Lung (tissue), 12 donors: ENCODE data around the gene SLC16A3. TPM values are rescaled to one million over a fixed set of nuclear protein-coding genes. Genes with fewer than 3 reads are reported as not detected.

ENCODE experiments used
- ATAC-seq: fragments of 200-7000 bp; cut with Tn5 transposase; one replicate; pipeline ENCODE4 v1.9.1; 2020; ENCODE audit warnings: moderate number of reproducible peaks; ENCODE audit not compliant: insufficient read depth, low FRiP score
- DNase-seq, 3 donors: peaks; one replicate each; pipeline ENCODE4 v3.0.0-alpha.2; 2013 to 2017
- H3K27ac ChIP-seq, 2 donors: one replicate each; pipeline ENCODE4 v1.5.1; 2013; ENCODE audit warnings: mild to moderate bottlenecking in 2 of 2, moderate library complexity in 2 of 2, control low read depth in 1 of 2, inconsistent platforms in 1 of 2, low read depth in 1 of 2, low read length in 1 of 2
- H3K27me3 ChIP-seq, 3 donors: one replicate each; pipeline ENCODE4 v1.5.1; 2013; ENCODE audit warnings: low read length in 2 of 3; ENCODE audit not compliant: control insufficient read depth in 3 of 3, insufficient read depth in 3 of 3
- H3K36me3 ChIP-seq, 4 donors: one replicate each; pipeline ENCODE4 v1.5.1; 2013; ENCODE audit warnings: low read length in 4 of 4, mild to moderate bottlenecking in 1 of 4, moderate library complexity in 1 of 4; ENCODE audit not compliant: control insufficient read depth in 4 of 4, insufficient read depth in 4 of 4
- H3K4me1 ChIP-seq, 5 donors: one replicate each; pipeline ENCODE4 v1.5.1; 2013; ENCODE audit warnings: low read length in 5 of 5, mild to moderate bottlenecking in 2 of 5, moderate library complexity in 1 of 5; ENCODE audit not compliant: control insufficient read depth in 5 of 5, insufficient read depth in 5 of 5
- H3K4me3 ChIP-seq: one replicate; pipeline ENCODE4 v1.5.1; 2013; ENCODE audit warnings: mild to moderate bottlenecking, control low read depth, moderate library complexity
- H3K9ac ChIP-seq, 2 donors: one replicate each; pipeline ENCODE4 v1.5.1; 2013; ENCODE audit warnings: low read length in 2 of 2, control low read depth in 1 of 2; ENCODE audit not compliant: insufficient read depth in 1 of 2
- H3K9me3 ChIP-seq, 4 donors: one replicate each; pipeline ENCODE4 v1.5.1; 2013; ENCODE audit warnings: low read length in 3 of 4, mild to moderate bottlenecking in 1 of 4, moderate library complexity in 1 of 4; ENCODE audit not compliant: control insufficient read depth in 4 of 4, insufficient read depth in 3 of 4
- CTCF ChIP-seq: IDR thresholded peaks from 2 replicates; pipeline ENCODE4 v1.5.1; 2012; ENCODE audit warnings: mild to moderate bottlenecking; ENCODE audit errors: control extremely low read depth, extremely low read depth
- WGBS, 2 donors: extraction: QIAGEN DNeasy Blood & Tissue Kit; methylation state at CpG; one replicate each; pipeline ENCODE4 v1.1.7; 2013; 5-methylcytosine and 5-hydroxymethylcytosine counted together
- polyA plus RNA-seq, 2 donors: library from polyadenylated mRNA; stranded (reverse); fragments of 200-250 nt; gene quantifications; one replicate each; pipeline ENCODE4 v1.2.1, GENCODE V29; 2013
- total RNA-seq, 2 donors: library from RNA; depleted of rRNA in 1 of 2; stranded (reverse); fragments of >200 nt in 1 of 2; gene quantifications; one replicate each; pipeline ENCODE4 v1.2.1, GENCODE V29; 2014 to 2021
- donor health status: control.
- donor health status: control.
- donor health status: Bipolar disorder and iron deficiency.
- donor health status: healthy.
- donor health status: DM: yes; HTN: yes; CAD: no.

SLC16A3 gene
- total and polyA plus RNA-seq, 4 donors: 31.0 to 309 (median 93.4) TPM

- H3K27me3 ChIP-seq: no peaks in the 10 kb centered on the region
- peak; percentile 90 to 93 (median 91) for DNase-seq
- WGBS, 2 donors: 56 to 59% methylated on average over 29 of the region's 29 CpGs
- H3K27ac ChIP-seq: peak overlapping the region in 1 of 2 donors; percentile 70
- H3K9me3 ChIP-seq: no peaks in the 10 kb centered on the region
- no peak overlapping the region for H3K4me3 ChIP-seq
- H3K36me3 ChIP-seq: peaks cover 0 to 65% (median 35%) of the 10 kb centered on the region in 4 donors
- peaks cover 8 to 42% (median 37%) of the 10 kb centered on the region in 5 donors for H3K4me1 ChIP-seq
- no peak for TF ChIP-seq CTCF
- ATAC-seq: no peak
- H3K9ac ChIP-seq: no peak overlapping the region
These were observed 14.3 kb downstream of the SLC16A3 start for GRCh38 chr17:82242977-82243647.

- Histone ChIP-seq H3K9ac (no peak overlapping the region), H3K4me3 (no peak overlapping the region), H3K27me3 (no peaks in the 10 kb centered on the region), H3K9me3 (no peaks in the 10 kb centered on the region), H3K4me1 (peaks cover 8 to 38% (median 32%) of the 10 kb centered on the region in 5 donors), H3K27ac (peak overlapping the region in 1 of 2 donors; percentile 44), H3K36me3 (peaks cover 4 to 72% (median 39%) of the 10 kb centered on the region in 4 donors)
- no peak for TF ChIP-seq CTCF
- ATAC-seq (no peak), DNase-seq (no peak)
- 90 to 91% methylated on average over 19 of the region's 19 CpGs for WGBS, 2 donors
These were observed 15.0 kb downstream of the SLC16A3 start for GRCh38 chr17:82243648-82244412.

- DNase-seq: peak in 1 of 3 donors; percentile 22
- Histone ChIP-seq H3K27ac (no peak overlapping the region), H3K4me1 (peaks cover 8 to 34% (median 25%) of the 10 kb centered on the region in 5 donors), H3K27me3 (no peaks in the 10 kb centered on the region), H3K36me3 (peaks cover 8 to 76% (median 42%) of the 10 kb centered on the region in 4 donors), H3K4me3 (no peak overlapping the region), H3K9ac (no peak overlapping the region), H3K9me3 (no peaks in the 10 kb centered on the region)
- no peak for TF ChIP-seq CTCF
- ATAC-seq: no peak
- WGBS, 2 donors: 73 to 86% methylated on average over 39 of the region's 39 CpGs
These were observed 15.7 kb downstream of the SLC16A3 start for GRCh38 chr17:82244413-82245133.
